ENCODE measurements around the gene GSC2. TPM values are rescaled to one million over a fixed set of nuclear protein-coding genes. Genes with fewer than 3 reads are reported as not detected.

The GSC2 gene
- total and polyA plus RNA-seq, 9 of the 15 experiments (the other 6 are each of a cell fraction or from before 2014, with no cell fraction given) = not detected

DNA sequence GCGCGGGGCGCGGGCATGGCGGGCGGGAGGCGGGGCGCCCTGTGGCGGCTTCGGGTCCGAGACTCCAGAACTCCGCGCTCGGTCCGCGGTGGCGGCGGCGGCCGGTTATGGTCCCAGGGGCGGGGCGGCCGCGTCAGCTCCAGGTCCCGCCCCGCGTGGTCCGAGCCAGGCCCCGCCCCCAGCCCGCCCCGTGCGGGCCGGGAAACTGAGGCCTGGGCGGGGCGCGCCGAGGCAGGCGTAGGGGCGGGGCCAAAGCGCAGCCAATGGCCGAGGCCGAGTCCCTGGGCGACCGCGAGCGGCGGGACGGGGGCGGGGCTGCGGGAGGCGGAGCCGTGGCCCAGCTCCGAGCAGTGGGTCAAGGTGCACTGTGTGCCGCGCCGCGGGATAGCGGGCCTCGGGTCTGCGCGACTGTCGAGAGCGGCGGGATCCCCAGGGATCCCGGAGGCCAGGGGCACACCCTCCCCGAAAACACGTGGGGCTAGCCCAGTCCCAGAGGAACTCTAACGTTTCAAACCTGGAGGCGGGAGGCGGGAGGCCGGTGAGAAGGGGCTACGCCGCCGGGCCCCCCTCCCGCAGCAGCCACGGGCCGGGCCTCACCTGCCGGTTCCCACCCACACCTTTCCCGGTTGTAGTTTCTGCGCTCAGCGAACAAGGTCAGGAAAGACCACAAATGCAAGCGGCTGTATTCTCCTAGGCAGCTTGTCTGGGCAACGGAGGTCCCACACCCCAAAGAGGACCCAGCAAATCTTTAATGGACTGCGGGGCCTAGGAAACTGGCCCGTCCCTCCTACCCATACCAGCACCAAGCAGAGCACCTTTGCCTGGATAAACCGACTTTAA is 28.8 kb upstream of the GSC2 start, which contains the start of gene SLC25A1 (continued):
- TF ChIP-seq TCF7 (IDR thresholded peaks at IDR 0.05; ENCODE audit: borderline replicate concordance) (no peak), ZBTB8A (IDR thresholded peaks at IDR 0.05; ENCODE audit: partially characterized antibody) (no peak), ZBED1 (IDR thresholded peaks at IDR 0.05) (no peak), ZBTB49 (CRISPR knock-in tag; IDR thresholded peaks at IDR 0.05; ENCODE audit: borderline replicate concordance) (no peak), ZNF583 (CRISPR knock-in tag; IDR thresholded peaks at IDR 0.05) (0 out of 2 replicates have a peak, but pooled peaks have one; percentile 43), RBBP5 (IDR thresholded peaks at IDR 0.05; ENCODE audit: borderline replicate concordance, insufficient read depth, low read length, poor library complexity, severe bottlenecking) (peak; percentile 23), MTA3 (IDR thresholded peaks at IDR 0.05; ENCODE audit: borderline replicate concordance) (no peak), CCNT2 (IDR thresholded peaks at IDR 0.05; ENCODE audit: borderline replicate concordance, extremely low read depth, insufficient read length, low read depth, low read length) (no peak), ZFX (CRISPR knock-in tag; IDR thresholded peaks at IDR 0.05) (no peak), ZSCAN29 (IDR thresholded peaks at IDR 0.05) (no peak), MAFF (IDR thresholded peaks at IDR 0.05; ENCODE audit: low read length) (no peak), EP300 (IDR thresholded peaks at IDR 0.05; ENCODE audit: low read length) (no peak), SRF (CRISPR knock-in tag; IDR thresholded peaks at IDR 0.05) (no peak; a peak in 1 of 4 replicates), CHAMP1 (IDR thresholded peaks at IDR 0.05) (no peak), RHOXF2B (CRISPR knock-in tag; conservative IDR thresholded peaks at IDR 0.05) (peak; percentile 89; the same call in 1 of the 2 replicates), ZBTB17 (CRISPR knock-in tag; IDR thresholded peaks at IDR 0.05) (peak; percentile 83), ZNF717 (CRISPR knock-in tag; IDR thresholded peaks at IDR 0.05) (no peak), ZNF316 (IDR thresholded peaks at IDR 0.05) (no peak)
- TF ChIP-seq, protein P1, sequence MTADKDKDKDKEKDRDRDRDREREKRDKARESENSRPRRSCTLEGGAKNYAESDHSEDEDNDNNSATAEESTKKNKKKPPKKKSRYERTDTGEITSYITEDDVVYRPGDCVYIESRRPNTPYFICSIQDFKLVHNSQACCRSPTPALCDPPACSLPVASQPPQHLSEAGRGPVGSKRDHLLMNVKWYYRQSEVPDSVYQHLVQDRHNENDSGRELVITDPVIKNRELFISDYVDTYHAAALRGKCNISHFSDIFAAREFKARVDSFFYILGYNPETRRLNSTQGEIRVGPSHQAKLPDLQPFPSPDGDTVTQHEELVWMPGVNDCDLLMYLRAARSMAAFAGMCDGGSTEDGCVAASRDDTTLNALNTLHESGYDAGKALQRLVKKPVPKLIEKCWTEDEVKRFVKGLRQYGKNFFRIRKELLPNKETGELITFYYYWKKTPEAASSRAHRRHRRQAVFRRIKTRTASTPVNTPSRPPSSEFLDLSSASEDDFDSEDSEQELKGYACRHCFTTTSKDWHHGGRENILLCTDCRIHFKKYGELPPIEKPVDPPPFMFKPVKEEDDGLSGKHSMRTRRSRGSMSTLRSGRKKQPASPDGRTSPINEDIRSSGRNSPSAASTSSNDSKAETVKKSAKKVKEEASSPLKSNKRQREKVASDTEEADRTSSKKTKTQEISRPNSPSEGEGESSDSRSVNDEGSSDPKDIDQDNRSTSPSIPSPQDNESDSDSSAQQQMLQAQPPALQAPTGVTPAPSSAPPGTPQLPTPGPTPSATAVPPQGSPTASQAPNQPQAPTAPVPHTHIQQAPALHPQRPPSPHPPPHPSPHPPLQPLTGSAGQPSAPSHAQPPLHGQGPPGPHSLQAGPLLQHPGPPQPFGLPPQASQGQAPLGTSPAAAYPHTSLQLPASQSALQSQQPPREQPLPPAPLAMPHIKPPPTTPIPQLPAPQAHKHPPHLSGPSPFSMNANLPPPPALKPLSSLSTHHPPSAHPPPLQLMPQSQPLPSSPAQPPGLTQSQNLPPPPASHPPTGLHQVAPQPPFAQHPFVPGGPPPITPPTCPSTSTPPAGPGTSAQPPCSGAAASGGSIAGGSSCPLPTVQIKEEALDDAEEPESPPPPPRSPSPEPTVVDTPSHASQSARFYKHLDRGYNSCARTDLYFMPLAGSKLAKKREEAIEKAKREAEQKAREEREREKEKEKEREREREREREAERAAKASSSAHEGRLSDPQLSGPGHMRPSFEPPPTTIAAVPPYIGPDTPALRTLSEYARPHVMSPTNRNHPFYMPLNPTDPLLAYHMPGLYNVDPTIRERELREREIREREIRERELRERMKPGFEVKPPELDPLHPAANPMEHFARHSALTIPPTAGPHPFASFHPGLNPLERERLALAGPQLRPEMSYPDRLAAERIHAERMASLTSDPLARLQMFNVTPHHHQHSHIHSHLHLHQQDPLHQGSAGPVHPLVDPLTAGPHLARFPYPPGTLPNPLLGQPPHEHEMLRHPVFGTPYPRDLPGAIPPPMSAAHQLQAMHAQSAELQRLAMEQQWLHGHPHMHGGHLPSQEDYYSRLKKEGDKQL (CRISPR knock-in tag; IDR thresholded peaks at IDR 0.05; ENCODE audit: borderline replicate concordance) = no peak

Data from K562 (cell line).